Spinal cord (tissue), 10 donors: ENCODE data around the gene ANO8. TPM values are rescaled to one million over a fixed set of nuclear protein-coding genes. Genes with fewer than 3 reads are reported as not detected.
"Not testable (repeated sequence)": the region's sequence is repeated elsewhere in the genome, so short reads cannot be mapped to it uniquely, and the experiment has no call there.

ENCODE experiments used
- DNase-seq, 6 donors: peaks; one replicate each; pipeline versions ENCODE4 v3.0.0 to v3.0.0-alpha.2; 2013 to 2015; ENCODE audit warnings: low spot score in 6 of 6, low read depth in 4 of 6
- H3K27ac ChIP-seq: one replicate; pipeline ENCODE4 v1.5.1; 2013; ENCODE audit warnings: low read depth, low read length, control low read depth
- H3K27me3 ChIP-seq: one replicate; pipeline ENCODE4 v1.6.1; 2013; ENCODE audit warnings: low read length; ENCODE audit not compliant: control insufficient read depth, insufficient read depth
- H3K36me3 ChIP-seq: one replicate; pipeline ENCODE4 v1.6.1; 2013; ENCODE audit warnings: low read length; ENCODE audit not compliant: control insufficient read depth, insufficient read depth
- H3K4me1 ChIP-seq: one replicate; pipeline ENCODE4 v1.6.1; 2013; ENCODE audit warnings: low read length; ENCODE audit not compliant: control insufficient read depth, insufficient read depth
- H3K4me3 ChIP-seq: one replicate; pipeline ENCODE4 v1.5.1; 2013; ENCODE audit warnings: low read depth, low read length, control low read depth
- H3K9me3 ChIP-seq: one replicate; pipeline ENCODE4 v1.6.1; 2013; ENCODE audit warnings: low read length; ENCODE audit not compliant: control insufficient read depth, insufficient read depth
- WGBS: methylation state at CpG from one replicate; pipeline ENCODE4 v1.1.5; 2013; ENCODE audit warnings: missing lambda C conversion rate; ENCODE audit not compliant: insufficient coverage; 5-methylcytosine and 5-hydroxymethylcytosine counted together
- polyA plus RNA-seq, 2 donors: library from polyadenylated mRNA; unstranded; fragments of 120-200 nt; gene quantifications; one replicate each; pipeline ENCODE4 v1.2.1, GENCODE V29; 2013; ENCODE audit not compliant: insufficient read length in 2 of 2
- total RNA-seq, 2 donors: library from RNA; depleted of rRNA in 1 of 2; stranded (reverse); fragments of 120-200 nt in 1 of 2; fragments of >200 nt in 1 of 2; gene quantifications; one replicate each; pipeline versions ENCODE4 v1.2.3 to v1.2.4, GENCODE V29; 2013 to 2014
- donor health status: healthy.

The ANO8 gene
- total and polyA plus RNA-seq, 4 donors: 12.9 to 77.6 (median 39.5) TPM

GRCh38 chr19:17363852-17364605 lies 29.4 kb upstream of the ANO8 start:
- not testable (repeated sequence) for H3K4me1 ChIP-seq, H3K27me3 ChIP-seq, H3K9me3 ChIP-seq, DNase-seq, H3K27ac ChIP-seq, H3K4me3 ChIP-seq, H3K36me3 ChIP-seq
- 96% methylated on average over 15 of the region's 20 CpGs for WGBS

- WGBS: 67% methylated on average over 1 of the region's 6 CpGs
- no peak for DNase-seq
Measured at GRCh38 chr19:17359905-17360800, 25.5 kb upstream of the ANO8 start.

GRCh38 chr19:17358395-17358794 lies 23.7 kb upstream of the ANO8 start:
- Histone ChIP-seq H3K36me3 (no peaks in the 10 kb centered on the region), H3K27me3 (no peaks in the 10 kb centered on the region), H3K27ac (no peak overlapping the region), H3K9me3 (no peaks in the 10 kb centered on the region), H3K4me3 (no peak overlapping the region), H3K4me1 (peaks cover 1% of the 10 kb centered on the region)
- DNase-seq: no peak
- WGBS: 83% methylated on average over 7 of the region's 7 CpGs

More at GRCh38 chr19:17359905-17360800, 25.5 kb upstream of the ANO8 start:
- no peaks in the 10 kb centered on the region for H3K36me3 ChIP-seq
- H3K4me1 ChIP-seq: no peaks in the 10 kb centered on the region
- H3K27me3 ChIP-seq: no peaks in the 10 kb centered on the region
- no peak overlapping the region for H3K27ac ChIP-seq
- no peaks in the 10 kb centered on the region for H3K9me3 ChIP-seq
- H3K4me3 ChIP-seq: no peak overlapping the region

GRCh38 chr19:17357724-17358123 lies 23.1 kb upstream of the ANO8 start:
- H3K36me3 ChIP-seq: no peaks in the 10 kb centered on the region
- no peak overlapping the region for H3K4me3 ChIP-seq
- no peak overlapping the region for H3K27ac ChIP-seq
- no peak for DNase-seq
- H3K4me1 ChIP-seq: peaks cover 8% of the 10 kb centered on the region
- no peaks in the 10 kb centered on the region for H3K27me3 ChIP-seq
- no peaks in the 10 kb centered on the region for H3K9me3 ChIP-seq
- WGBS: 69% methylated on average over 9 of the region's 11 CpGs

- WGBS: 93% methylated on average over 5 of the region's 7 CpGs
- no peak overlapping the region for H3K4me3 ChIP-seq
Measured at GRCh38 chr19:17357078-17357666, 22.5 kb upstream of the ANO8 start.

GRCh38 chr19:17353386-17353785 lies 18.7 kb upstream of the ANO8 start:
- Histone ChIP-seq H3K27ac (no peak overlapping the region), H3K4me1 (peaks cover 16% of the 10 kb centered on the region), H3K27me3 (no peaks in the 10 kb centered on the region), H3K36me3 (no peaks in the 10 kb centered on the region), H3K9me3 (no peaks in the 10 kb centered on the region), H3K4me3 (no peak overlapping the region)
- DNase-seq: no peak
- 78% methylated on average over 8 of the region's 8 CpGs for WGBS

More at GRCh38 chr19:17357078-17357666, 22.5 kb upstream of the ANO8 start:
- no peak overlapping the region for H3K27ac ChIP-seq
- peaks cover 10% of the 10 kb centered on the region for H3K4me1 ChIP-seq
- H3K27me3 ChIP-seq: no peaks in the 10 kb centered on the region
- no peak for DNase-seq
- no peaks in the 10 kb centered on the region for H3K36me3 ChIP-seq
- no peaks in the 10 kb centered on the region for H3K9me3 ChIP-seq

GRCh38 chr19:17352608-17353280 lies 18.1 kb upstream of the ANO8 start:
- 45% methylated on average over 10 of the region's 14 CpGs for WGBS
- Histone ChIP-seq H3K4me1 (peaks cover 16% of the 10 kb centered on the region), H3K9me3 (no peaks in the 10 kb centered on the region), H3K27me3 (no peaks in the 10 kb centered on the region), H3K27ac (no peak overlapping the region), H3K4me3 (no peak overlapping the region), H3K36me3 (no peaks in the 10 kb centered on the region)
- DNase-seq: peak in 1 of 6 donors; percentile 48

- H3K27ac ChIP-seq: no peak overlapping the region
- WGBS: 96% methylated on average over 37 of the region's 45 CpGs
- no peak overlapping the region for H3K4me3 ChIP-seq
- no peaks in the 10 kb centered on the region for H3K27me3 ChIP-seq
- no peak for DNase-seq
- no peaks in the 10 kb centered on the region for H3K9me3 ChIP-seq
- no peaks in the 10 kb centered on the region for H3K36me3 ChIP-seq
- peaks cover 16% of the 10 kb centered on the region for H3K4me1 ChIP-seq
Measured at GRCh38 chr19:17351815-17352435, 17.3 kb upstream of the ANO8 start.

- Histone ChIP-seq H3K4me3 (no peak overlapping the region), H3K4me1 (peaks cover 23% of the 10 kb centered on the region), H3K36me3 (no peaks in the 10 kb centered on the region), H3K27ac (no peak overlapping the region), H3K9me3 (no peaks in the 10 kb centered on the region), H3K27me3 (no peaks in the 10 kb centered on the region)
- 10% methylated on average over 9 of the region's 12 CpGs for WGBS
- DNase-seq: peak in 1 of 6 donors; percentile 44
Measured at GRCh38 chr19:17348700-17349099, 14.0 kb upstream of the ANO8 start.
